Nucleus accumbens (tissue), 56 donors: ENCODE measurements around the gene BLOC1S1.

Source experiments
- DNase-seq, 56 donors: peaks; one replicate each; lab custom pipeline; 2025; lab: John Stamatoyannopoulos, UW

Gene BLOC1S1

GRCh38 chr12:55724226-55724939, 8.5 kb downstream of the BLOC1S1 start:
- DNase-seq: peak in 40 of 56 donors; percentile 6 to 79 (median 38)

GRCh38 chr12:55724940-55725309, 9.1 kb downstream of the BLOC1S1 start:
- no peak for DNase-seq

GRCh38 chr12:55725556-55725955, 9.7 kb downstream of the BLOC1S1 start:
- DNase-seq: no peak

- no peak for DNase-seq
Measured at GRCh38 chr12:55726971-55727370, 11.1 kb downstream of the BLOC1S1 start.

- peak in 15 of 56 donors; percentile 12 to 67 (median 45) for DNase-seq
Measured at GRCh38 chr12:55727643-55728185, 11.9 kb downstream of the BLOC1S1 start.

- DNase-seq: peak in 49 of 56 donors; percentile 31 to 87 (median 66)
Measured at GRCh38 chr12:55728186-55728938, 12.5 kb downstream of the BLOC1S1 start.

GRCh38 chr12:55728939-55729818, 13.3 kb downstream of the BLOC1S1 start, which contains the start of gene CD63:
Gene CD63 (minus strand): TSS chr12:55729009. CDS start chr12:55728341, 668 bp downstream.
- peak in 55 of 56 donors; percentile 63 to 96 (median 87) for DNase-seq

- peak in 51 of 56 donors; percentile 31 to 83 (median 68) for DNase-seq
Measured at GRCh38 chr12:55729819-55730818, 14.3 kb downstream of the BLOC1S1 start.

- DNase-seq: no peak
Measured at GRCh38 chr12:55732288-55732687, 16.4 kb downstream of the BLOC1S1 start.

GRCh38 chr12:55733021-55733555, 17.2 kb downstream of the BLOC1S1 start:
- DNase-seq: no peak

GRCh38 chr12:55733858-55734257, 18.0 kb downstream of the BLOC1S1 start:
- DNase-seq: no peak

- no peak for DNase-seq
Measured at GRCh38 chr12:55734595-55734994, 18.7 kb downstream of the BLOC1S1 start.

- DNase-seq: no peak
Measured at GRCh38 chr12:55736076-55736475, 20.2 kb downstream of the BLOC1S1 start.

- DNase-seq: peak in 45 of 56 donors; percentile 17 to 79 (median 43)
Measured at GRCh38 chr12:55736780-55737580, 21.1 kb downstream of the BLOC1S1 start.

- DNase-seq: peak in 4 of 56 donors; percentile 41 to 58 (median 50)
Measured at GRCh38 chr12:55737581-55738122, 21.8 kb downstream of the BLOC1S1 start.

GRCh38 chr12:55738123-55739024, 22.5 kb downstream of the BLOC1S1 start:
- peak in 54 of 56 donors; percentile 33 to 94 (median 78) for DNase-seq

- DNase-seq: no peak
Measured at GRCh38 chr12:55739025-55739378, 23.2 kb downstream of the BLOC1S1 start.
